ENCODE measurements around the gene SYTL3.

DNA sequence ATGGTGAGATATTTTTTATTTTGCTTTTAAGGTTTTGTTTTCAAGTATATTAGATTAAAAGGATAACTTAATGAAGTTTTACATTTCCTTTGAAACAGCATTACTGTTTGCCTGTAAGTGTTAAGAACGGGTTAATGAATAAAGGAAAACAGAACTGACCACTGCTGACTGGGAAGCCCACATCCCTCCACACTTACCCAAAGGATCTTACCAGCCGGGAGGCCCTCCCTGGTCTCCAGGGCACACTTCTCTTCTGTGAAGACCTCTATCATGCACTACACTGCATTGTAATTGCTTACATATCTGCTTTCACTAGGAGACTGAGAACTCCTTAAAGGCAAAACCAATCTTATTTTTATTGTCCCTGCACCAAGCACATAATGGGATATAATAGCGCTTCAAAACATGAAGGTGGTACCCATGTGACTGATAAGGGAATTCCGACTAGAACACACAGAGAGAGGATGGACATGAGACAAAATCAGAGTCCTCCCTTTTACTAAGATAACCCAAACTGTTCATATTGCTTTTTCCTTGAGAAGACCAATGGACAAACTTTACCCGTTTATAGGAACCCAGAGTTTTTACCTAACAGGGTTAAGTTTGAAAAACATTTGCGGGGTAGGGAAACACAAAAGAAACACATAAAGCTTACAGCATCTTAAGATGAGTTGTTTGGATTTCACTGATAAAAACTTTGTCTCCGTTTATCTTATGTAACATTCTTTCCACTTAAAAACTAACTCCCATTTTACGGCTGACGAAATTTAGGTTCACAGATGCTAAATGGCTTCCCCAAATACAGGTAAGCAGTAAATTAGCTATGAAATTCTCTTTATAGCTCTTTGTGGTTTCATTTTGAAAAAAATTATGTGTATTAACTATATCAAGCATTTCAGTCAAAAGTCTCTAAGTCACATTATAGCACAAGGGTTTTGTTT lies 160.6 kb downstream of the SYTL3 start:
- no peak for TF ChIP-seq POLR2A (IDR thresholded peaks at IDR 0.05; ENCODE audit: low read length)
- TF ChIP-seq GATA1 (IDR thresholded peaks at IDR 0.05; ENCODE audit: low read depth, low read length), result no peak
